Measurements from ENCODE around the gene CFAP100.

- TF ChIP-seq, protein P1, sequence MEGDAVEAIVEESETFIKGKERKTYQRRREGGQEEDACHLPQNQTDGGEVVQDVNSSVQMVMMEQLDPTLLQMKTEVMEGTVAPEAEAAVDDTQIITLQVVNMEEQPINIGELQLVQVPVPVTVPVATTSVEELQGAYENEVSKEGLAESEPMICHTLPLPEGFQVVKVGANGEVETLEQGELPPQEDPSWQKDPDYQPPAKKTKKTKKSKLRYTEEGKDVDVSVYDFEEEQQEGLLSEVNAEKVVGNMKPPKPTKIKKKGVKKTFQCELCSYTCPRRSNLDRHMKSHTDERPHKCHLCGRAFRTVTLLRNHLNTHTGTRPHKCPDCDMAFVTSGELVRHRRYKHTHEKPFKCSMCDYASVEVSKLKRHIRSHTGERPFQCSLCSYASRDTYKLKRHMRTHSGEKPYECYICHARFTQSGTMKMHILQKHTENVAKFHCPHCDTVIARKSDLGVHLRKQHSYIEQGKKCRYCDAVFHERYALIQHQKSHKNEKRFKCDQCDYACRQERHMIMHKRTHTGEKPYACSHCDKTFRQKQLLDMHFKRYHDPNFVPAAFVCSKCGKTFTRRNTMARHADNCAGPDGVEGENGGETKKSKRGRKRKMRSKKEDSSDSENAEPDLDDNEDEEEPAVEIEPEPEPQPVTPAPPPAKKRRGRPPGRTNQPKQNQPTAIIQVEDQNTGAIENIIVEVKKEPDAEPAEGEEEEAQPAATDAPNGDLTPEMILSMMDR (IDR thresholded peaks at IDR 0.05; ENCODE audit: low read length): no peak; the same call in 1 of the 2 replicates
- TF ChIP-seq EZH2 (optimal IDR thresholded peaks at IDR 0.05; ENCODE audit: low read depth, low read length): no peak
Observed at GRCh38 chr3:126474498-126475412, 80.0 kb downstream of the CFAP100 start.

All from MM.1S (cell line).